HG02642 (cell line): Measurements from ENCODE around the gene PPP1R13L.
"Not testable (repeated sequence)": the region's sequence is repeated elsewhere in the genome, so short reads cannot be mapped to it uniquely, and the experiment has no call there.

Source experiments
- ATAC-seq: cut with Tn5 transposase; IDR thresholded peaks from one replicate; pipeline ENCODE4 v1.9.1; 2021; ENCODE audit warnings: mild to moderate bottlenecking; ENCODE audit not compliant: unreplicated experiment, poor library complexity

PPP1R13L gene

GRCh38 chr19:45349126-45349415 lies 55.8 kb downstream of the PPP1R13L start:
- ATAC-seq, result no peak

- no peak for ATAC-seq
Measured at GRCh38 chr19:45348367-45349125, 56.3 kb downstream of the PPP1R13L start.

GRCh38 chr19:45347570-45348366 lies 57.1 kb downstream of the PPP1R13L start:
- no peak for ATAC-seq

- no peak for ATAC-seq
Measured at GRCh38 chr19:45346449-45346848, 58.4 kb downstream of the PPP1R13L start.

- no peak for ATAC-seq
Measured at GRCh38 chr19:45345506-45345860, 59.4 kb downstream of the PPP1R13L start.

- ATAC-seq, result no peak
Measured at GRCh38 chr19:45344621-45345505, 60.0 kb downstream of the PPP1R13L start.

- ATAC-seq, result no peak
Measured at GRCh38 chr19:45342911-45343310, 62.0 kb downstream of the PPP1R13L start.

GRCh38 chr19:45340899-45341453 lies 63.9 kb downstream of the PPP1R13L start:
- no peak for ATAC-seq

GRCh38 chr19:45340232-45340898 lies 64.5 kb downstream of the PPP1R13L start, which contains the start of gene KLC3:
Gene KLC3, plus strand, starts transcription at chr19:45340750. Its CDS starts 4,792 bp downstream, at chr19:45345542.
- ATAC-seq, result no peak

GRCh38 chr19:45339629-45340028 lies 65.2 kb downstream of the PPP1R13L start:
- ATAC-seq, result no peak

GRCh38 chr19:45336696-45337251 lies 68.1 kb downstream of the PPP1R13L start:
- no peak for ATAC-seq

- not testable (repeated sequence) for ATAC-seq
Measured at GRCh38 chr19:45334881-45335280, 70.0 kb downstream of the PPP1R13L start.

- no peak for ATAC-seq
Measured at GRCh38 chr19:45333609-45334303, 71.1 kb downstream of the PPP1R13L start.

GRCh38 chr19:45331411-45331810 lies 73.5 kb downstream of the PPP1R13L start:
- no peak for ATAC-seq
